SK-N-SH treated with all-trans-retinoic acid at 6 μM for 48 hours (cell line): ENCODE data around the gene CHKA.

ENCODE experiments used
- ATAC-seq: fragments of 200-7000 bp; cut with Tn5 transposase; 3 replicates; pipeline ENCODE4 v1.9.1; 2020; ENCODE audit warnings: mild to moderate bottlenecking, moderate library complexity
- BACH2 ChIP-seq: fragments of 250-450 bp; sonication (Bioruptor Pico); IDR thresholded peaks from 2 replicates; pipeline ENCODE4 v1.9.0; 2021; ENCODE audit warnings: mild to moderate bottlenecking, borderline replicate concordance
- CREB5 ChIP-seq: fragments of 250-450 bp; sonication (Bioruptor Pico); IDR thresholded peaks from 2 replicates; pipeline ENCODE4 v1.5.1; 2020; ENCODE audit warnings: low read depth, mild to moderate bottlenecking, moderate library complexity
- CSDC2 ChIP-seq: fragments of 250-450 bp; sonication (Bioruptor Pico); IDR thresholded peaks from 2 replicates; pipeline ENCODE4 v1.5.0; 2020; ENCODE audit warnings: mild to moderate bottlenecking, moderate library complexity
- CSRNP3 ChIP-seq: fragments of 250-450 bp; sonication (Bioruptor Pico); IDR thresholded peaks from 2 replicates; pipeline ENCODE4 v1.5.1; 2021; ENCODE audit warnings: mild to moderate bottlenecking, moderate library complexity
- ESRRG ChIP-seq: fragments of 250-450 bp; sonication (Bioruptor Pico); IDR thresholded peaks from 2 replicates; pipeline ENCODE4 v1.6.1; 2021; ENCODE audit warnings: mild to moderate bottlenecking
- GLIS3 ChIP-seq: fragments of 250-450 bp; sonication (Bioruptor Pico); IDR thresholded peaks from 2 replicates; pipeline ENCODE4 v1.5.0; 2020; ENCODE audit warnings: mild to moderate bottlenecking, moderate library complexity
- ISL1 ChIP-seq: fragments of 250-450 bp; sonication (Bioruptor Pico); IDR thresholded peaks from 2 replicates; pipeline ENCODE4 v2.1.2; 2022; ENCODE audit warnings: mild to moderate bottlenecking, moderate library complexity
- OSR1 ChIP-seq: fragments of 250-450 bp; sonication (Bioruptor Pico); IDR thresholded peaks from 2 replicates; pipeline ENCODE4 v1.8.0; 2022; ENCODE audit warnings: moderate library complexity, mild to moderate bottlenecking, inconsistent platforms
- PATZ1 ChIP-seq: fragments of 250-450 bp; sonication (Bioruptor Pico); IDR thresholded peaks from 2 replicates; pipeline ENCODE4 v1.8.0; 2020; ENCODE audit warnings: mild to moderate bottlenecking, moderate library complexity, borderline replicate concordance
- POU6F1 ChIP-seq: fragments of 250-450 bp; sonication (Bioruptor Pico); IDR thresholded peaks from 2 replicates; pipeline ENCODE4 v1.8.0; 2021; ENCODE audit warnings: low read depth, mild to moderate bottlenecking, moderate library complexity, borderline replicate concordance
- PPARA ChIP-seq: fragments of 250-450 bp; sonication (Bioruptor Pico); IDR thresholded peaks from 2 replicates; pipeline ENCODE4 v1.5.0; 2020; ENCODE audit warnings: mild to moderate bottlenecking, borderline replicate concordance
- RARB ChIP-seq: fragments of 250-450 bp; sonication (Bioruptor Pico); IDR thresholded peaks from 2 replicates; pipeline ENCODE4 v1.8.0; 2021; ENCODE audit warnings: mild to moderate bottlenecking, moderate library complexity
- TCF4 ChIP-seq: fragments of 250-450 bp; sonication (Bioruptor Pico); IDR thresholded peaks from 2 replicates; pipeline ENCODE4 v1.8.0; 2021; ENCODE audit warnings: mild to moderate bottlenecking, moderate library complexity, borderline replicate concordance
- TOX ChIP-seq: fragments of 250-450 bp; sonication (Bioruptor Pico); IDR thresholded peaks from 2 replicates; pipeline ENCODE4 v1.8.0; 2021; ENCODE audit warnings: mild to moderate bottlenecking, moderate library complexity, borderline replicate concordance
- TSHZ2 ChIP-seq: fragments of 250-450 bp; sonication (Bioruptor Pico); IDR thresholded peaks from 2 replicates; pipeline ENCODE4 v1.5.0; 2020; ENCODE audit warnings: mild to moderate bottlenecking, moderate library complexity
- ZC3H10 ChIP-seq: fragments of 250-450 bp; sonication (Bioruptor Pico); IDR thresholded peaks from 2 replicates; pipeline ENCODE4 v1.5.1; 2021; ENCODE audit warnings: mild to moderate bottlenecking, moderate library complexity
- ZFP3 ChIP-seq: fragments of 250-450 bp; sonication (Bioruptor Pico); IDR thresholded peaks from 2 replicates; pipeline ENCODE4 v1.5.0; 2020; ENCODE audit warnings: mild to moderate bottlenecking, moderate library complexity
- ZFP30 ChIP-seq: fragments of 450-650 bp; formaldehyde crosslinking; IDR thresholded peaks from 2 replicates; pipeline ENCODE4 v1.5.0; 2022; ENCODE audit warnings: mild to moderate bottlenecking, moderate library complexity
- ZNF565 ChIP-seq: fragments of 450-650 bp; formaldehyde crosslinking; conservative IDR thresholded peaks from 2 replicates; pipeline ENCODE4 v1.5.0; 2020; ENCODE audit warnings: low read depth, mild to moderate bottlenecking, moderate library complexity
- ZNF70 ChIP-seq: fragments of 450-650 bp; formaldehyde crosslinking; IDR thresholded peaks from 2 replicates; pipeline ENCODE4 v1.5.0; 2020; ENCODE audit warnings: mild to moderate bottlenecking, moderate library complexity

Gene CHKA

GRCh38 chr11:68011051-68011943, 109.9 kb downstream of the CHKA start (continued):
- TF ChIP-seq POU6F1 (no peak), BACH2 (CRISPR knock-in tag) (no peak)

- TF ChIP-seq CREB5 (no peak), CSDC2 (CRISPR knock-in tag) (peak; percentile 67; the same call in 1 of the 2 replicates)
- TF ChIP-seq, all 23 proteins: peak for 1
- peak; percentile 56 for ATAC-seq
Observed at GRCh38 chr11:68010090-68011041, 110.8 kb downstream of the CHKA start, which contains the start of gene ALDH3B1. Gene ALDH3B1, plus strand, starts transcription at chr11:68010327. Its CDS starts 4,971 bp downstream, at chr11:68015298.

GRCh38 chr11:68009391-68010089, 111.6 kb downstream of the CHKA start:
- TF ChIP-seq ZC3H10 (CRISPR knock-in tag) (no peak), OSR1 (CRISPR knock-in tag) (no peak), ZFP3 (CRISPR knock-in tag) (no peak), ESRRG (CRISPR knock-in tag) (no peak), PPARA (CRISPR knock-in tag) (no peak), PATZ1 (CRISPR knock-in tag) (no peak), CSRNP3 (CRISPR knock-in tag) (no peak), TCF4 (CRISPR knock-in tag) (no peak), GLIS3 (CRISPR knock-in tag) (no peak), TOX (CRISPR knock-in tag) (no peak), ZNF565 (CRISPR knock-in tag) (no peak), RARB (CRISPR knock-in tag) (no peak), ZFP30 (CRISPR knock-in tag) (no peak), CREB5 (no peak), TSHZ2 (CRISPR knock-in tag) (no peak), ZNF70 (CRISPR knock-in tag) (no peak), POU6F1 (no peak), CSDC2 (CRISPR knock-in tag) (no peak), ISL1 (CRISPR knock-in tag) (no peak)

More at GRCh38 chr11:68009391-68010089, 111.6 kb downstream of the CHKA start:
- peak; percentile 6; the same call in 2 of the 3 replicates for ATAC-seq
